ENCODE data around the gene CREBBP.
A peak's percentile ranks its signal among the peaks of the same experiment; 100 is the strongest.

The CREBBP gene

GRCh38 chr16:3734084-3734757 is 146.3 kb downstream of the CREBBP start:
- no peak for DNase-seq (ENCODE audit: low read depth, low spot score)
- Histone ChIP-seq H3K36me3 (ENCODE audit: insufficient read depth, insufficient read length, low read length) (peaks cover 79% of the 10 kb centered on the region), H3K4me3 (ENCODE audit: insufficient read length, low read depth) (no peak overlapping the region), H3K27me3 (ENCODE audit: insufficient read depth, insufficient read length) (no peaks in the 10 kb centered on the region), H3K4me1 (ENCODE audit: insufficient read depth, insufficient read length) (peaks cover 35% of the 10 kb centered on the region), H3K9ac (ENCODE audit: insufficient read length, low read depth) (no peak overlapping the region), H3K9me3 (ENCODE audit: insufficient read depth, low read length) (peaks cover 14% of the 10 kb centered on the region; the same call in 1 of the 2 replicates)
- TF ChIP-seq ZNF274 (IDR thresholded peaks at IDR 0.05; ENCODE audit: low read depth, low read length) = no peak
- no peak for TF ChIP-seq YY1 (IDR thresholded peaks at IDR 0.05; ENCODE audit: insufficient read depth, insufficient read length)
- no peak for TF ChIP-seq SUZ12 (IDR thresholded peaks at IDR 0.05; ENCODE audit: extremely low read depth, insufficient read depth, insufficient read length)

GRCh38 chr16:3732171-3732570 is 148.3 kb downstream of the CREBBP start:
- H3K36me3 ChIP-seq (ENCODE audit: insufficient read depth, insufficient read length, low read length) = peaks cover 82% of the 10 kb centered on the region
- no peak for DNase-seq (ENCODE audit: low read depth, low spot score)

GRCh38 chr16:3731126-3731935 is 149.2 kb downstream of the CREBBP start:
- H3K4me1 ChIP-seq (ENCODE audit: insufficient read depth, insufficient read length) = peaks cover 31% of the 10 kb centered on the region
- peak overlapping the region; percentile 32 for H3K9ac ChIP-seq (ENCODE audit: insufficient read length, low read depth)
- TF ChIP-seq YY1 (IDR thresholded peaks at IDR 0.05; ENCODE audit: insufficient read depth, insufficient read length) (no peak), SUZ12 (IDR thresholded peaks at IDR 0.05; ENCODE audit: extremely low read depth, insufficient read depth, insufficient read length) (no peak), ZNF274 (IDR thresholded peaks at IDR 0.05; ENCODE audit: low read depth, low read length) (no peak)
- no peaks in the 10 kb centered on the region for H3K27me3 ChIP-seq (ENCODE audit: insufficient read depth, insufficient read length)
- DNase-seq (ENCODE audit: low read depth, low spot score) = no peak
- H3K36me3 ChIP-seq (ENCODE audit: insufficient read depth, insufficient read length, low read length) = peaks cover 81% of the 10 kb centered on the region
- no peak overlapping the region for H3K4me3 ChIP-seq (ENCODE audit: insufficient read length, low read depth)
- H3K9me3 ChIP-seq (ENCODE audit: insufficient read depth, low read length) = peaks cover 14% of the 10 kb centered on the region; the same call in 1 of the 2 replicates

More at GRCh38 chr16:3732171-3732570, 148.3 kb downstream of the CREBBP start:
- peaks cover 37% of the 10 kb centered on the region for H3K4me1 ChIP-seq (ENCODE audit: insufficient read depth, insufficient read length)
- H3K9ac ChIP-seq (ENCODE audit: insufficient read length, low read depth) = peak overlapping the region; percentile 50
- no peaks in the 10 kb centered on the region for H3K27me3 ChIP-seq (ENCODE audit: insufficient read depth, insufficient read length)
- no peak for TF ChIP-seq ZNF274 (IDR thresholded peaks at IDR 0.05; ENCODE audit: low read depth, low read length)
- no peak for TF ChIP-seq SUZ12 (IDR thresholded peaks at IDR 0.05; ENCODE audit: extremely low read depth, insufficient read depth, insufficient read length)
- no peak overlapping the region for H3K4me3 ChIP-seq (ENCODE audit: insufficient read length, low read depth)
- H3K9me3 ChIP-seq (ENCODE audit: insufficient read depth, low read length) = peaks cover 14% of the 10 kb centered on the region; the same call in 1 of the 2 replicates

GRCh38 chr16:3730161-3731125 is 150.1 kb downstream of the CREBBP start:
- H3K9ac ChIP-seq (ENCODE audit: insufficient read length, low read depth) = no peak overlapping the region
- no peaks in the 10 kb centered on the region for H3K27me3 ChIP-seq (ENCODE audit: insufficient read depth, insufficient read length)
- no peak for DNase-seq (ENCODE audit: low read depth, low spot score)
- H3K4me1 ChIP-seq (ENCODE audit: insufficient read depth, insufficient read length) = peaks cover 22% of the 10 kb centered on the region
- TF ChIP-seq SUZ12 (IDR thresholded peaks at IDR 0.05; ENCODE audit: extremely low read depth, insufficient read depth, insufficient read length) (no peak), ZNF274 (IDR thresholded peaks at IDR 0.05; ENCODE audit: low read depth, low read length) (no peak), YY1 (IDR thresholded peaks at IDR 0.05; ENCODE audit: insufficient read depth, insufficient read length) (no peak)
- H3K4me3 ChIP-seq (ENCODE audit: insufficient read length, low read depth) = no peak overlapping the region
- peaks cover 14% of the 10 kb centered on the region; the same call in 1 of the 2 replicates for H3K9me3 ChIP-seq (ENCODE audit: insufficient read depth, low read length)
- peaks cover 79% of the 10 kb centered on the region for H3K36me3 ChIP-seq (ENCODE audit: insufficient read depth, insufficient read length, low read length)

- Histone ChIP-seq H3K4me1 (ENCODE audit: insufficient read depth, insufficient read length) (peaks cover 16% of the 10 kb centered on the region), H3K27me3 (ENCODE audit: insufficient read depth, insufficient read length) (no peaks in the 10 kb centered on the region), H3K9ac (ENCODE audit: insufficient read length, low read depth) (no peak overlapping the region), H3K9me3 (ENCODE audit: insufficient read depth, low read length) (peaks cover 6% of the 10 kb centered on the region; the same call in 1 of the 2 replicates), H3K36me3 (ENCODE audit: insufficient read depth, insufficient read length, low read length) (peaks cover 69% of the 10 kb centered on the region), H3K4me3 (ENCODE audit: insufficient read length, low read depth) (no peak overlapping the region)
- DNase-seq (ENCODE audit: low read depth, low spot score) = no peak
- TF ChIP-seq ZNF274 (IDR thresholded peaks at IDR 0.05; ENCODE audit: low read depth, low read length) (no peak), SUZ12 (IDR thresholded peaks at IDR 0.05; ENCODE audit: extremely low read depth, insufficient read depth, insufficient read length) (no peak), YY1 (IDR thresholded peaks at IDR 0.05; ENCODE audit: insufficient read depth, insufficient read length) (no peak)
Observed at GRCh38 chr16:3729161-3730112, 151.1 kb downstream of the CREBBP start.
